Frontal cortex (tissue), 4 donors: ENCODE data around the gene MIGA1. TPM values are rescaled to one million over a fixed set of nuclear protein-coding genes. Genes with fewer than 3 reads are reported as not detected.
"Not testable (repeated sequence)": the region's sequence is repeated elsewhere in the genome, so short reads cannot be mapped to it uniquely, and the experiment has no call there.

Experiments used
- DNase-seq, 2 donors: peaks; one replicate each; pipeline ENCODE4 v3.0.0; 2012; ENCODE audit warnings: low spot score in 2 of 2
- FAIRE-seq: peaks from 2 replicates; lab custom pipeline; 2012; peaks lifted over from hg19 to GRCh38; lab: Jason Lieb, UNC
- total RNA-seq: library from RNA; depleted of rRNA; stranded (reverse); fragments of >200 nt; gene quantifications from one replicate; pipeline ENCODE4 v1.2.3, GENCODE V29; 2014
- donor health status: control.
- donor health status: control.
- donor health status: control.

Gene MIGA1
- total RNA-seq, 1 donor from 2014 or later: 24.1 TPM

- FAIRE-seq (no peak), DNase-seq (no peak)
These were observed 111.8 kb downstream of the MIGA1 start for GRCh38 chr1:77891200-77891599.

GRCh38 chr1:77899647-77900320 lies 120.3 kb downstream of the MIGA1 start:
- FAIRE-seq (no peak), DNase-seq (no peak)

GRCh38 chr1:77900687-77901293 lies 121.3 kb downstream of the MIGA1 start:
- no peak for FAIRE-seq
- DNase-seq: peak in 1 of 2 donors; percentile 34

GRCh38 chr1:77905603-77906002 lies 126.2 kb downstream of the MIGA1 start:
- FAIRE-seq: no peak
- DNase-seq: no peak

GRCh38 chr1:77906019-77906545 lies 126.6 kb downstream of the MIGA1 start:
- DNase-seq (no peak), FAIRE-seq (peak; percentile 42)

GRCh38 chr1:77906624-77907023 lies 127.2 kb downstream of the MIGA1 start:
- DNase-seq (no peak), FAIRE-seq (no peak)

- DNase-seq: no peak
- no peak for FAIRE-seq
These were observed 130.7 kb downstream of the MIGA1 start for GRCh38 chr1:77910116-77910515.

GRCh38 chr1:77918918-77919317 lies 139.5 kb downstream of the MIGA1 start:
- DNase-seq, FAIRE-seq: not testable (repeated sequence)

GRCh38 chr1:77925518-77925917 lies 146.1 kb downstream of the MIGA1 start:
- DNase-seq: no peak
- peak; percentile 55 for FAIRE-seq

GRCh38 chr1:77925956-77926355 lies 146.5 kb downstream of the MIGA1 start:
- FAIRE-seq: no peak
- no peak for DNase-seq

GRCh38 chr1:77926561-77927357 lies 147.3 kb downstream of the MIGA1 start:
- no peak for FAIRE-seq

GRCh38 chr1:77927414-77927813 lies 148.0 kb downstream of the MIGA1 start:
- FAIRE-seq: no peak

More at GRCh38 chr1:77926561-77927357, 147.3 kb downstream of the MIGA1 start:
- no peak for DNase-seq

More at GRCh38 chr1:77927414-77927813, 148.0 kb downstream of the MIGA1 start:
- DNase-seq: no peak

Other genes with a start within 250 kb of the MIGA1 start
- 134 TPM for gene ZZZ3, start 97.0 kb upstream of the MIGA1 start, total RNA-seq
- gene USP33, start 19.8 kb upstream of the MIGA1 start, total RNA-seq: 259 TPM
- under 0.01 TPM for gene NEXN, start 109.0 kb downstream of the MIGA1 start, total RNA-seq
- gene FUBP1, start 199.4 kb downstream of the MIGA1 start, total RNA-seq: 345 TPM
- 30.6 TPM for gene DNAJB4, start 225.3 kb downstream of the MIGA1 start, total RNA-seq